ENCODE data around the gene LUZP2. TPM values are rescaled to one million over a fixed set of nuclear protein-coding genes. Genes with fewer than 3 reads are reported as not detected.

LUZP2 gene
- total and polyA plus RNA-seq, 4 donors = 0.05 TPM; not detected in 3

DNA sequence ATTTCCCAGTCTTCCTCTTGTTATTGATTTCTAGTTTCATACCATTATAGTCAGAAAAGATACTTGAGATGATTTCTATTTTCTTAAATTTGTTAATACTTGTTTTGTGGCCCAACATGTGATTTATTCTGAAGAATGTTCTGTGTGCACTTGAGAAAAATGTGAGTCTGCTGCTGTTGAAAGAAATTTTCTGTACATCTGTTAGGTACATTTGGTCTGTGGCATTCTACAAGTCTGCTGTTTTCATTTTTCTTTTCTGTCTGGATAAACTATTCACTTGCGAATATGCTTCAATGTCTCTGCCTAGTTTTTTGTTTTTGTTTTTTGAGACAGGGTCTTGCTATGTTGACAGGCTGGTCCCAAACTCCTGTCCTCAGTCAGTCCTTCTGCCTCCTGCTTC lies 26.4 kb upstream of the LUZP2 start:
- H3K4me1 ChIP-seq (ENCODE audit: control insufficient read depth in 4 of 4, insufficient read depth in 4 of 4, low read length in 3 of 4) = no peaks in the 10 kb centered on the region
- H3K4me3 ChIP-seq (ENCODE audit: low read depth in 1 of 3, low read length in 3 of 3) = no peak overlapping the region
- H3K36me3 ChIP-seq (ENCODE audit: control insufficient read depth in 4 of 4, insufficient read depth in 3 of 4, low read depth in 1 of 4, low read length in 3 of 4) = no peaks in the 10 kb centered on the region
- H3K9ac ChIP-seq (ENCODE audit: low read depth in 1 of 2, low read length in 2 of 2) = no peak overlapping the region
- peaks cover 0 to 7% (median under 1%) of the 10 kb centered on the region in 4 donors for H3K9me3 ChIP-seq (ENCODE audit: control insufficient read depth in 4 of 4, low read length in 3 of 4)
- H3K27ac ChIP-seq (ENCODE audit: low read depth in 1 of 2, low read length in 2 of 2) = no peak overlapping the region
- WGBS = 92% methylated on average over 1 of the region's 1 CpG
- DNase-seq (ENCODE audit: low spot score) = no peak
- no peaks in the 10 kb centered on the region for H3K27me3 ChIP-seq (ENCODE audit: control insufficient read depth in 4 of 4, insufficient read depth in 4 of 4, low read length in 3 of 4)
- TF ChIP-seq, protein P1, sequence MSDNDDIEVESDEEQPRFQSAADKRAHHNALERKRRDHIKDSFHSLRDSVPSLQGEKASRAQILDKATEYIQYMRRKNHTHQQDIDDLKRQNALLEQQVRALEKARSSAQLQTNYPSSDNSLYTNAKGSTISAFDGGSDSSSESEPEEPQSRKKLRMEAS (IDR thresholded peaks at IDR 0.05) = no peak
- TF ChIP-seq TAF1 (conservative IDR thresholded peaks at IDR 0.05) (no peak), JUND (IDR thresholded peaks at IDR 0.05) (no peak)

DNA sequence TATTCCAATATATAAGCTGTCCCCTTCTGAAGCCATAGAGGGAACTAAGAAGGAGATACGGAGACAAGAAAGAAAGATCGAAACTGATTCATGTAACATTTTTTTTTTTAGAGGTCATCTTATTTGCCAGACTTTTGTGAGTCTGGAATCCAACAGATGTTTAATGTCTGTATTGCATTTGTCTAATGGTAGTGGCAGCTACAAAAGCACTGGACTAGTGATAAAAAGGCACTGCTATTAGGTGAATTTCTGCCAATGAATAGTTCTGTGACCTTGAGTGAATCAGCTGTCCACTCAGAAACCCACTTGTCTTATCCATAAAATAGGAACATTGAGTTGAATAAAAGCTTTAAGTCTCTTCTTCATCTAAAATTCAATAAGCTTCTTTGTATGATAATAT lies 25.8 kb upstream of the LUZP2 start:
- Histone ChIP-seq H3K27me3 (ENCODE audit: control insufficient read depth in 4 of 4, insufficient read depth in 4 of 4, low read length in 3 of 4) (no peaks in the 10 kb centered on the region), H3K9ac (ENCODE audit: low read depth in 1 of 2, low read length in 2 of 2) (no peak overlapping the region), H3K27ac (ENCODE audit: low read depth in 1 of 2, low read length in 2 of 2) (no peak overlapping the region), H3K4me1 (ENCODE audit: control insufficient read depth in 4 of 4, insufficient read depth in 4 of 4, low read length in 3 of 4) (no peaks in the 10 kb centered on the region), H3K9me3 (ENCODE audit: control insufficient read depth in 4 of 4, low read length in 3 of 4) (peaks cover 0 to 7% (median under 1%) of the 10 kb centered on the region in 4 donors), H3K36me3 (ENCODE audit: control insufficient read depth in 4 of 4, insufficient read depth in 3 of 4, low read depth in 1 of 4, low read length in 3 of 4) (no peaks in the 10 kb centered on the region), H3K4me3 (ENCODE audit: low read depth in 1 of 3, low read length in 3 of 3) (no peak overlapping the region)
- WGBS = 36% methylated on average over 2 of the region's 2 CpGs
- TF ChIP-seq, protein P2, sequence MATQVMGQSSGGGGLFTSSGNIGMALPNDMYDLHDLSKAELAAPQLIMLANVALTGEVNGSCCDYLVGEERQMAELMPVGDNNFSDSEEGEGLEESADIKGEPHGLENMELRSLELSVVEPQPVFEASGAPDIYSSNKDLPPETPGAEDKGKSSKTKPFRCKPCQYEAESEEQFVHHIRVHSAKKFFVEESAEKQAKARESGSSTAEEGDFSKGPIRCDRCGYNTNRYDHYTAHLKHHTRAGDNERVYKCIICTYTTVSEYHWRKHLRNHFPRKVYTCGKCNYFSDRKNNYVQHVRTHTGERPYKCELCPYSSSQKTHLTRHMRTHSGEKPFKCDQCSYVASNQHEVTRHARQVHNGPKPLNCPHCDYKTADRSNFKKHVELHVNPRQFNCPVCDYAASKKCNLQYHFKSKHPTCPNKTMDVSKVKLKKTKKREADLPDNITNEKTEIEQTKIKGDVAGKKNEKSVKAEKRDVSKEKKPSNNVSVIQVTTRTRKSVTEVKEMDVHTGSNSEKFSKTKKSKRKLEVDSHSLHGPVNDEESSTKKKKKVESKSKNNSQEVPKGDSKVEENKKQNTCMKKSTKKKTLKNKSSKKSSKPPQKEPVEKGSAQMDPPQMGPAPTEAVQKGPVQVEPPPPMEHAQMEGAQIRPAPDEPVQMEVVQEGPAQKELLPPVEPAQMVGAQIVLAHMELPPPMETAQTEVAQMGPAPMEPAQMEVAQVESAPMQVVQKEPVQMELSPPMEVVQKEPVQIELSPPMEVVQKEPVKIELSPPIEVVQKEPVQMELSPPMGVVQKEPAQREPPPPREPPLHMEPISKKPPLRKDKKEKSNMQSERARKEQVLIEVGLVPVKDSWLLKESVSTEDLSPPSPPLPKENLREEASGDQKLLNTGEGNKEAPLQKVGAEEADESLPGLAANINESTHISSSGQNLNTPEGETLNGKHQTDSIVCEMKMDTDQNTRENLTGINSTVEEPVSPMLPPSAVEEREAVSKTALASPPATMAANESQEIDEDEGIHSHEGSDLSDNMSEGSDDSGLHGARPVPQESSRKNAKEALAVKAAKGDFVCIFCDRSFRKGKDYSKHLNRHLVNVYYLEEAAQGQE (IDR thresholded peaks at IDR 0.05) = no peak
- TF ChIP-seq JUND (IDR thresholded peaks at IDR 0.05) (no peak), RXRA (IDR thresholded peaks at IDR 0.05) (no peak), YY1 (IDR thresholded peaks at IDR 0.05) (no peak), GABPA (IDR thresholded peaks at IDR 0.05 in 1 of 2, conservative IDR thresholded peaks at IDR 0.05 in 1 of 2) (no peak), HNF4G (IDR thresholded peaks at IDR 0.05) (no peak), FOXA1 (IDR thresholded peaks at IDR 0.05) (no peak), NR2F2 (IDR thresholded peaks at IDR 0.05) (no peak), RAD21 (IDR thresholded peaks at IDR 0.05) (no peak)
- TF ChIP-seq, protein P1 (IDR thresholded peaks at IDR 0.05) = no peak
- TF ChIP-seq, protein P3, sequence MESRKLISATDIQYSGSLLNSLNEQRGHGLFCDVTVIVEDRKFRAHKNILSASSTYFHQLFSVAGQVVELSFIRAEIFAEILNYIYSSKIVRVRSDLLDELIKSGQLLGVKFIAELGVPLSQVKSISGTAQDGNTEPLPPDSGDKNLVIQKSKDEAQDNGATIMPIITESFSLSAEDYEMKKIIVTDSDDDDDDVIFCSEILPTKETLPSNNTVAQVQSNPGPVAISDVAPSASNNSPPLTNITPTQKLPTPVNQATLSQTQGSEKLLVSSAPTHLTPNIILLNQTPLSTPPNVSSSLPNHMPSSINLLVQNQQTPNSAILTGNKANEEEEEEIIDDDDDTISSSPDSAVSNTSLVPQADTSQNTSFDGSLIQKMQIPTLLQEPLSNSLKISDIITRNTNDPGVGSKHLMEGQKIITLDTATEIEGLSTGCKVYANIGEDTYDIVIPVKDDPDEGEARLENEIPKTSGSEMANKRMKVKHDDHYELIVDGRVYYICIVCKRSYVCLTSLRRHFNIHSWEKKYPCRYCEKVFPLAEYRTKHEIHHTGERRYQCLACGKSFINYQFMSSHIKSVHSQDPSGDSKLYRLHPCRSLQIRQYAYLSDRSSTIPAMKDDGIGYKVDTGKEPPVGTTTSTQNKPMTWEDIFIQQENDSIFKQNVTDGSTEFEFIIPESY (IDR thresholded peaks at IDR 0.05) = no peak
- no peak for DNase-seq (ENCODE audit: low spot score)

DNA sequence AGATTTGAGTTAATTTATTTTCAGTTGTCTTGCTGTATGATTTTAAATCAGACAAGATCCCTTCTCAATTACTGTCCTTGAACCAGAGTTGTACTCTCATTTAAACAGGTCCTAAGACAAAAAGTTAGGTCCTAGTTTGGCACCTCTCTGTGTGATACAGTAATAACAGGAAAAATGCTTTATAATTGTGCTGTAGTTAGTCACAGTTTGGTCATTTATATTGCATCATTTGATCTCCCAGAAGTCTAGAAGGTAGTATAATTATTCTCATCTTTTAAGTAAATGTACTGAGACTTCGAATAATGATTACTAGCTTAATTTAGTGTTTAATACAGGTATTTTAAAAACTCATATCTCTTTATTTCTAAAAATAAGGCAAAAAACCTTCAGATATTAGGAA lies 18.1 kb upstream of the LUZP2 start:
- Histone ChIP-seq H3K27ac (ENCODE audit: low read depth in 1 of 2, low read length in 2 of 2) (no peak overlapping the region), H3K9me3 (ENCODE audit: control insufficient read depth in 4 of 4, low read length in 3 of 4) (peaks cover 0 to 7% (median under 1%) of the 10 kb centered on the region in 4 donors), H3K9ac (ENCODE audit: low read depth in 1 of 2, low read length in 2 of 2) (no peak overlapping the region), H3K4me1 (ENCODE audit: control insufficient read depth in 4 of 4, insufficient read depth in 4 of 4, low read length in 3 of 4) (no peaks in the 10 kb centered on the region), H3K27me3 (ENCODE audit: control insufficient read depth in 4 of 4, insufficient read depth in 4 of 4, low read length in 3 of 4) (no peaks in the 10 kb centered on the region), H3K4me3 (ENCODE audit: low read depth in 1 of 3, low read length in 3 of 3) (no peak overlapping the region), H3K36me3 (ENCODE audit: control insufficient read depth in 4 of 4, insufficient read depth in 3 of 4, low read depth in 1 of 4, low read length in 3 of 4) (no peaks in the 10 kb centered on the region)
- DNase-seq (ENCODE audit: low spot score) = no peak
- WGBS = 75% methylated on average over 1 of the region's 1 CpG
- TF ChIP-seq, protein P3 (IDR thresholded peaks at IDR 0.05) = no peak
- no peak for TF ChIP-seq TAF1 (conservative IDR thresholded peaks at IDR 0.05)
- no peak for TF ChIP-seq FOXA2 (IDR thresholded peaks at IDR 0.05)
- TF ChIP-seq FOXA1 (IDR thresholded peaks at IDR 0.05) = no peak
- no peak for TF ChIP-seq HNF4A (conservative IDR thresholded peaks at IDR 0.05)
- TF ChIP-seq, protein P4, sequence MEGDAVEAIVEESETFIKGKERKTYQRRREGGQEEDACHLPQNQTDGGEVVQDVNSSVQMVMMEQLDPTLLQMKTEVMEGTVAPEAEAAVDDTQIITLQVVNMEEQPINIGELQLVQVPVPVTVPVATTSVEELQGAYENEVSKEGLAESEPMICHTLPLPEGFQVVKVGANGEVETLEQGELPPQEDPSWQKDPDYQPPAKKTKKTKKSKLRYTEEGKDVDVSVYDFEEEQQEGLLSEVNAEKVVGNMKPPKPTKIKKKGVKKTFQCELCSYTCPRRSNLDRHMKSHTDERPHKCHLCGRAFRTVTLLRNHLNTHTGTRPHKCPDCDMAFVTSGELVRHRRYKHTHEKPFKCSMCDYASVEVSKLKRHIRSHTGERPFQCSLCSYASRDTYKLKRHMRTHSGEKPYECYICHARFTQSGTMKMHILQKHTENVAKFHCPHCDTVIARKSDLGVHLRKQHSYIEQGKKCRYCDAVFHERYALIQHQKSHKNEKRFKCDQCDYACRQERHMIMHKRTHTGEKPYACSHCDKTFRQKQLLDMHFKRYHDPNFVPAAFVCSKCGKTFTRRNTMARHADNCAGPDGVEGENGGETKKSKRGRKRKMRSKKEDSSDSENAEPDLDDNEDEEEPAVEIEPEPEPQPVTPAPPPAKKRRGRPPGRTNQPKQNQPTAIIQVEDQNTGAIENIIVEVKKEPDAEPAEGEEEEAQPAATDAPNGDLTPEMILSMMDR (IDR thresholded peaks at IDR 0.05; ENCODE audit: low read depth, low read length, missing input control) = no peak

Measured in liver (tissue), 9 donors.